CD4-positive, CD25-positive, alpha-beta regulatory T cell (primary cell): ENCODE measurements around the gene SYF2. TPM values are rescaled to one million over a fixed set of nuclear protein-coding genes. Genes with fewer than 3 reads are reported as not detected.

Source experiments
- ATAC-seq, 2 donors: fragments of 150-1000 bp; cut with Tn5 transposase; one replicate each; pipeline ENCODE4 v1.10.0; 2021; ENCODE audit warnings: low read depth in 2 of 2, moderate number of reproducible peaks in 2 of 2, moderate library complexity in 1 of 2
- DNase-seq, 3 donors: peaks; one replicate each; pipeline versions ENCODE4 v3.0.0 to v3.0.0-alpha.2; 2012 to 2022; ENCODE audit warnings: mixed read lengths in 1 of 3
- H3K27ac ChIP-seq: one replicate; pipeline ENCODE4 v1.7.0; 2013; ENCODE audit warnings: mild to moderate bottlenecking, low read length; ENCODE audit not compliant: insufficient read depth, poor library complexity, severe bottlenecking
- H3K27me3 ChIP-seq: one replicate; pipeline ENCODE4 v1.7.0; 2013; ENCODE audit warnings: low read length; ENCODE audit not compliant: control insufficient read depth, insufficient read depth
- H3K36me3 ChIP-seq: one replicate; pipeline ENCODE4 v1.7.0; 2013; ENCODE audit warnings: mild to moderate bottlenecking, low read length, moderate library complexity; ENCODE audit not compliant: control insufficient read depth, insufficient read depth
- H3K4me1 ChIP-seq: 2 replicates; pipeline ENCODE4 v1.7.0; 2013; ENCODE audit warnings: mild to moderate bottlenecking, low read length; ENCODE audit not compliant: insufficient read depth, control insufficient read depth, poor library complexity, severe bottlenecking
- H3K4me3 ChIP-seq: one replicate; pipeline ENCODE4 v1.7.0; 2013; ENCODE audit warnings: low read depth, mild to moderate bottlenecking, low read length, moderate library complexity
- H3K9me3 ChIP-seq, 2 experiments: 1 replicate in 1 of 2; 2 replicates in 1 of 2; pipeline ENCODE4 v1.7.0; 2013; ENCODE audit warnings: low read length in 2 of 2, mild to moderate bottlenecking in 1 of 2, moderate library complexity in 1 of 2; ENCODE audit not compliant: control insufficient read depth in 2 of 2
- H3K27ac Mint-ChIP-seq, 3 donors: one replicate each; pipeline ENCODE4 v1.8.0; 2020 to 2022; ENCODE audit warnings: mild to moderate bottlenecking in 3 of 3, mixed read lengths in 3 of 3, moderate library complexity in 2 of 3
- H3K27me3 Mint-ChIP-seq: one replicate; pipeline ENCODE4 v1.8.0; 2022; ENCODE audit warnings: mild to moderate bottlenecking, mixed read lengths
- H3K36me3 Mint-ChIP-seq: one replicate; pipeline ENCODE4 v1.8.0; 2020; ENCODE audit warnings: mixed read lengths
- H3K4me1 Mint-ChIP-seq, 4 donors: one replicate each; pipeline ENCODE4 v1.8.0; 2020 to 2022; ENCODE audit warnings: mixed read lengths in 4 of 4, mild to moderate bottlenecking in 1 of 4
- H3K4me3 Mint-ChIP-seq, 4 donors: one replicate each; pipeline ENCODE4 v1.8.0; 2020 to 2022; ENCODE audit warnings: mild to moderate bottlenecking in 4 of 4, mixed read lengths in 4 of 4, moderate library complexity in 3 of 4
- H3K9me3 Mint-ChIP-seq, 7 donors: one replicate each; pipeline ENCODE4 v1.8.0; 2020 to 2022; ENCODE audit warnings: mixed read lengths in 7 of 7, mild to moderate bottlenecking in 3 of 7, moderate library complexity in 2 of 7
- polyA plus RNA-seq, 4 donors: library from polyadenylated mRNA; unstranded; fragments of 300-500 nt; fragmentation: Illumina TruSeq; gene quantifications; one replicate each; pipeline ENCODE4 v1.2.3, GENCODE V29; 2021
- total RNA-seq: library from RNA; stranded (reverse); gene quantifications from one replicate; pipeline ENCODE4 v1.2.3, GENCODE V29; 2022

The SYF2 gene
- total and polyA plus RNA-seq, 5 donors from 2014 or later, result 65.6 to 97.1 (median 76.5) TPM

DNA sequence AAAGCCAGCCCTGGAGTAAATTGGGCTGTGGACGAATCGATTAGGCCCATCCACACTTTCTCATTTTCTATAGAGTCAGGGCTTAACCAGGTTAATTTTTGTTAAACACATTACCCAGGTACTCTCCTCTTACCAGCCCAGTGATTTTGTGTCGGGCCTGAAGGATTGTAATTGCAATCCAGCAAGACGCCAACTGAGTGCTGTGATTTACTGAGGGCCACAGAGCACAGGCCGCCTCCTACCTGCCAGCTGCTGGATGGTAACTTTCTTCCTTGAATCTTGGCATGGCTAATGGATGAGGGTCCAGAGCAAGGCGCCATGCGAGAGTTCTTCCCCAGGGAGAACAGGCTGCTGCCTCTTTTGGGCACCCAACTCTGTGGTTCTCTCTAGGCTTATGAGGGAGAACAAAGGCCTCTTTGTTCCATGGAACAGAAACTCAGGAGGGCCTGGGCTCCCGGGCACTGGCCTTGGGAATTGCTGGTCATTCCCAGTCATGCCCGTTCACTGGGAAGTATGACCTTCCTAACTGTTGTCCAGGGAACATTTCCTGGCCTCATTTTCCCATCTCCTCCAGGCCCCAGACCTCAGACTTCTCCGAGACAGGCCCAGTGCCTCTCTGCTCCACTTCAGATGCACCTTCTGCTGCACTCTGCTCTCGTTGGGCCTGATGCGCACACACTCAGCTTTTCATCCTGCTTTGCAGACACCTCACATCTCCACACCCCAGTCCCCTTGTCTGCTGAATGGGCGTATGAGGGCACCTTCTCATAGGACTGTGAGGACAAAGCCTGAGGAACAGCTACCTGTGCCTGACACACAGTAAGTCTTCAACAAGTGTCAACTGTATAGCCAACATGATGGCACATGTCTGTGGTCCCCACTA is 57.3 kb downstream of the SYF2 start:
- DNase-seq (no peak), ATAC-seq (no peak)
- peaks cover 0 to 10% (median 2%) of the 10 kb centered on the region in 7 donors for H3K9me3 Mint-ChIP-seq
- Histone ChIP-seq H3K27ac (no peak overlapping the region), H3K27me3 (no peaks in the 10 kb centered on the region), H3K4me3 (no peak overlapping the region), H3K4me1 (no peaks in the 10 kb centered on the region), H3K36me3 (no peaks in the 10 kb centered on the region), H3K9me3 (no peaks in the 10 kb centered on the region)
- H3K4me1 Mint-ChIP-seq, result no peaks in the 10 kb centered on the region
- no peak overlapping the region for H3K27ac Mint-ChIP-seq
- no peaks in the 10 kb centered on the region for H3K36me3 Mint-ChIP-seq
- no peak overlapping the region for H3K4me3 Mint-ChIP-seq
- no peaks in the 10 kb centered on the region for H3K27me3 Mint-ChIP-seq

- no peaks in the 10 kb centered on the region for H3K9me3 ChIP-seq
- no peak overlapping the region for H3K27ac ChIP-seq
- no peaks in the 10 kb centered on the region for H3K4me1 ChIP-seq
- no peaks in the 10 kb centered on the region for H3K36me3 ChIP-seq
- Mint-ChIP-seq H3K27ac (no peak overlapping the region), H3K27me3 (no peaks in the 10 kb centered on the region), H3K36me3 (no peaks in the 10 kb centered on the region), H3K4me3 (no peak overlapping the region), H3K4me1 (no peaks in the 10 kb centered on the region), H3K9me3 (peaks cover 0 to 10% (median 2%) of the 10 kb centered on the region in 7 donors)
- no peak overlapping the region for H3K4me3 ChIP-seq
- no peaks in the 10 kb centered on the region for H3K27me3 ChIP-seq
- DNase-seq (no peak), ATAC-seq (no peak)
These were observed 58.0 kb downstream of the SYF2 start for GRCh38 chr1:25174363-25174729.

DNA sequence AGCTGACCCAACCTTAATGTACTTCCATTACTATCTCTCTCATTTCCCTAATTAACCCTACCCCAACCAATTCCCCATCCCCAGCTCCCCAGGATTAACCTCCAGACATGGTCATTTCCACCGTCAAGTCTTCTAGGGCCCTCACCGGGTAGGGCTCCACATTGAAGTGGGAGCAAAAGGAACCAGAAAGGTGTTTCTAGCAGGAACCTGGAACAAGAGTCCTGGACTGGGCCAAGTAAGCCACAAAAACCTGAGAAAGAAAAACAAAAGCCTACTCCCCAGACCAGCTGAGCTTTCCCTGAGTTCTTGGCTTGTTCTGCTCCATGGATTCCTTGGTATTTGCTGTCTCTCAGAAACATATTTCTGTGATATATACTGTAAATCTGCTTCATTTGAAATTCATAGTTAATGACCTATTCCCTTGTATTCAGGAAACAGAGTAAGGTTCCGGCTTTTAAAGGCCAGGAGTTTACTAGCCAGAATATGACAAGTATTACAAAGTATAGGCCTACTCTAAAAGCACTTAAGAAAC is 58.4 kb downstream of the SYF2 start:
- Mint-ChIP-seq H3K27ac (no peak overlapping the region), H3K36me3 (no peaks in the 10 kb centered on the region), H3K4me3 (no peak overlapping the region), H3K4me1 (no peaks in the 10 kb centered on the region), H3K27me3 (no peaks in the 10 kb centered on the region), H3K9me3 (peaks cover 0 to 10% (median 2%) of the 10 kb centered on the region in 7 donors)
- Histone ChIP-seq H3K4me1 (no peaks in the 10 kb centered on the region), H3K4me3 (no peak overlapping the region), H3K27ac (no peak overlapping the region), H3K27me3 (no peaks in the 10 kb centered on the region), H3K9me3 (no peaks in the 10 kb centered on the region), H3K36me3 (no peaks in the 10 kb centered on the region)
- DNase-seq (no peak), ATAC-seq (no peak)

Other genes starting within 250 kb of the SYF2 start
- 571 TPM for gene RSRP1, start 15.0 kb upstream of the SYF2 start, total RNA-seq
- gene RSRP1, start 15.0 kb upstream of the SYF2 start, polyA plus RNA-seq, result 10 to 100 TPM; 50.9 to 72.3 (median 60.2) TPM
- 0.20 TPM for gene RHD, start 40.0 kb upstream of the SYF2 start, total RNA-seq
- gene RHD, start 40.0 kb upstream of the SYF2 start, polyA plus RNA-seq, result under 1 TPM; 0.10 to 0.48 (median 0.36) TPM
- gene TMEM50A, start 105.8 kb upstream of the SYF2 start, total RNA-seq, result 127 TPM
- 100 to 1,000 TPM; 201 to 326 (median 266) TPM for gene TMEM50A, start 105.8 kb upstream of the SYF2 start, polyA plus RNA-seq
- not detected for gene RHCE, start 188.3 kb upstream of the SYF2 start, total RNA-seq
- gene RHCE, start 188.3 kb upstream of the SYF2 start, polyA plus RNA-seq, result under 1 TPM; 0.16 to 0.45 (median 0.31) TPM
- gene MACO1, start 198.4 kb upstream of the SYF2 start, total RNA-seq, result 20.3 TPM
- gene MACO1, start 198.4 kb upstream of the SYF2 start, polyA plus RNA-seq, result 1 to 10 TPM; 5.0 to 6.4 (median 5.6) TPM